GM18519 (cell line): Measurements from ENCODE around the gene RAB22A.
A peak's percentile ranks its signal among the peaks of the same experiment; 100 is the strongest.

Experiments used
- ATAC-seq: cut with Tn5 transposase; IDR thresholded peaks from one replicate; pipeline ENCODE4 v1.9.1; 2021; ENCODE audit warnings: mild to moderate bottlenecking, moderate library complexity; ENCODE audit not compliant: unreplicated experiment, low FRiP score

RAB22A gene

DNA sequence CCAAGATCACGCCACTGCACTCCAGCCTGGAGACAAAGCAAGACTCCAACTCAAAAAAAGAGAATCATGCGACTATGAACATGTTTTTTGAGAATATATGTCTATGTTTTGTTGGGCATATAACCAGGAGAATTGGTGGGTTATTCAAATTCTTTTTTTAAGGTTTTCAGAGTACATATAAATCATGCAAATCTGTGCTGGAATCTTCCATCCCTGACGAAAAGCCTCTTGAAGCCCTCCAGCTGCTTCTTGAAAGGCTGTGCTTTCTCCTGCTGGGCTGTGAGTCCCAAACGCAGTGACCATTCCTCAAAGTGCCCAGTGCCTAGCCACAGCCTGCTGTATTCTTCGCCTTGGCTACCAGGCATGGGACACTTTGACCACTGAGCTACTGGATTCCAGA, 9.2 kb upstream of the RAB22A start:
- no peak for ATAC-seq

DNA sequence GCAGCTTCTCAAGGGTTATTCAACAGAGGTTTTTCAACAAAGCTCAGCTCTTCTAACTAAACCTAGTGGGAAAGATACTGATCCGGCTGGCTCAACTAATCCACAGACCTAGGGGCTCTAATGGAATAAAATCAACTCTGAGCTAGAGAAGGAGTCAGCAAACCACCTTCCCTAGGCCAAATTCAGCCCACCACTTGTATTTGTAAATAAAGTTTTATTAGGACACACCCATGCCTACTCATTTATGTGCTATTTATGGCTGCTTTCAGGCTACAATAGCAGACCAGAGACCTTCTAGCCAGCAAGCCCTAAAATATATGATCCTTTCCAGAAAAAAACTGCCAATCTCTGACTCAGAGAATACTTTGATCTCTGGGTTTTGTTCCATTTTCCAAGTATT, 6.0 kb upstream of the RAB22A start:
- no peak for ATAC-seq

DNA sequence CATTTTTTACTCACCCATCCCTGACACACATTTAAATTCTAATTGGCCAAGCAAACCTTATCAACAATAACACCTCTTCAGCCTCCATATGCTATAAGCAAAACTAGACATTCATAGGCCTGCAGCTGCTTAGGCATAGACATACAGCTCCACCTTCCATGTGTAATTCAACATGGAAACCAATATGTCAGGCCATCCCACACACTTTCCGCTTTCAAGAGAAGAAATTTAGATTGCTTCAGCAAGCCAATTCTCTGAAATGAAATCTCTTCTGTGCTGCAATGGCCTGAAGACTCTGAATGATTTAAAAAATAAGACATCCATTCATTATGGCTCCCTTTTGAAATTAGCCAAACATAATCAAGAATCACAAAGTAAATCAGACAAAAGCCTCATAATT, 4.5 kb upstream of the RAB22A start:
- ATAC-seq = no peak

DNA sequence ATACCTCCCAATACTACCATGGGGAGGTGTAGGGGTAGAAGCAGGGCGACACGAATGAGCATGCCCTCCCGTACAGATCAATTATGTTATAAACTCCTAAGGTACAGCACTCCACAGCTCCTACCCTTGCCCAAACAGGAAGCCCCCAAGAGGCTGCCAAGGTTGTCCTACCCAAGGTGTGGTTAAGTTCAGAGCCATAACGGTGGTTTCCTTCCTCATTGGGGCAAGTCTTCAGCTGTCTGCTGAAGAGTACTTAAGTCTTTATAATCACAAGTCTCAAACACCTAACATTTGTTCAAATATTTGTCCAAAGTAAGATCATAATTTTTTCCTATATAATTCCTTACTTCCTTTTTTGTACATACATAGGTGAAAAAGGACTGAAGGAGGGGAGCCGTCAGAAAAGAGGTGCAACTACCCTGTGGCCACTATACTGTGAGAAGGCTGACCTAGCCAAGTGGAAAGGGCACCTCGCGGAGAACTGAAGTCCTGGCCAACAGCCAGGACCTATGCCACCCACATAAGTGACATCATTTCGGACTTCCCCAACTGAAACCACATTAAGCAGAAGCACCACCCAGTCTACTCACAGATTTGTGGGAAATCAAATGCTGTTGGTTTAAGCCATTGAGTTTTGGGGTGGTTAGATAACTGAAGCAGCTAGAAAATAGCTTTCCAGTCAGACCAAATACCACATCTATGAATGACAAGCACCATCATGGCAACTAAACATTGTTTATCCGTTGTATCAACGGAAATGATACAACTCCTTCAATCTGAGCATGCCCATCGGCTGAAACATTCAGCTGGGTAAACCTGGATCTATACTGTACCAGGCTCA, 2.9 kb upstream of the RAB22A start:
- no peak for ATAC-seq

DNA sequence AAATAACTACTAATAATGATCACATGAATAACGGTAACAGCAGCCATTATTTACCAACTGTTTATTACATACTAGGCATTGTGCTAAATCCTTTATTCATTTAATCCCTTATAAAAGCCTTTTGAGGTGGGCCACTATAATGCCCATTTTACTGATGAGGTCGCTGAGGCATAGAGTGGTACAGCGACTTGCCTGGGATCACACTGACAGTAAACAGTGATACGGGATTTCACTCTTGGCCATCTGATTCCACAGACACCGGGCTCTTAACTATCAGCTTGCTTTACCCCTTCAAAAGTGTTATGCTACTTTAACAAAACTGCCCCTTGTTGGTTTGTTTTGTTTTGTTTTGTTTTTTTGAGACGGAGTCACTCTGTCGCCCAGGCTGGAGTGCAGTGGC, 2.2 kb upstream of the RAB22A start:
- ATAC-seq = no peak

DNA sequence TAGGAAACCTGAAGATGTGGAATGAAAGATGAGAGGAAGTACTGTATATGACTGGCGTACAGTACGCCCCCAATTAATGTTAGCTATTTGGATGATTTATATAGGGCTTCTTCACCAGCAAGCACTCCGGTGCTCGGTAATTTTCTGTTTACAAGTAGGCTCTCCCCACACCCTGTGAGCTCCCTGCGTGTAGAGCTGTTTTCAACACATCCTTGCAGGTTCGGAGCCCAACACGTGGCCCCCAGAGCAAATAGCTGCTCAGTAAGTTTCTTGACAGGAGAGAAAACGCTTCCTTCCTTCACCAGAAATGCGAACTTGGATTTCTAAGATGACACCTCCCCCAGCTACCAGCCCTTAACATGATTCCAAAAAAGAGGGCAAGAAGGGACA, 1.2 kb upstream of the RAB22A start:
- ATAC-seq = no peak

DNA sequence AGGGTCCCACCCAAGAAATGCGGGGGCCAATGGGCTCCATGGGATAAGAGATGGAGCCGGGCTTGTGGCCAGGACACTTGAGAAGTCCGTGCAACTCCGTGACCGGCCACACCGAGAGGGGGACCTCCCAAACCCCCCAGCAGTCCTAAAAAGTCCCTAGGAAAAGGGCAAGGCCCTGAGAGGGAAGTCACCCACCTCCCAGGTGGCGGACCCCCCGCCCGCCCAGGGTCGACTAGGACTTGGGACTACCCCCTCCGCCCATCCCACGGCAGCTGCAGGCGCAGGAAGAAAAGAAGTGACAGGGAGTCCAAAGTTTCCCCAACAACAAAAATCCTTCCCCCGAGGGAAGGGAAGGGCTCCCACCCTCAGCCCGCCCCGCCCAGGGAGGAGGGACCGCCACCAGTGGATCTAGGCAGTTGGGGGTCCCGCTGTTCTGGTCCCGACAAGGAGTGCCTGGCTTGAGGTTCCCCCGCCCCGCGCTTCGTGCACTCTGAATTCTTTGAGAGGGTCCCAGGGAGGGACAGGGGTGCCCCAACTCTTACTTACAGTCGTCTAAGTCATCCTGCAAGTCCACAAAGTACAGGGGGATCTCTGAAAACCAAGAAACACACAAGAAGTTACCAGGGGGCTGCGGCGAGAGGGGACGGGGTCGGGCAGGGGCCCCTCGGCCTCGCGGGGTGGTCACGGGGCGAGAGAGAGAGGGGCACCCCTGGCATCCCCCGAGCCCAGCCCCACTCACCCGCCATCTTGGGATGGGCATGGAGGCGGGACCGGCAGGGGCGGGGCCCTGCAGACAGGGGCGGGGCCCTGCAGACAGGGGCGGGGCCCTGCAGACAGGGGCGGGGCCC, 611 bp upstream of the RAB22A start:
- ATAC-seq = peak; percentile 23

DNA sequence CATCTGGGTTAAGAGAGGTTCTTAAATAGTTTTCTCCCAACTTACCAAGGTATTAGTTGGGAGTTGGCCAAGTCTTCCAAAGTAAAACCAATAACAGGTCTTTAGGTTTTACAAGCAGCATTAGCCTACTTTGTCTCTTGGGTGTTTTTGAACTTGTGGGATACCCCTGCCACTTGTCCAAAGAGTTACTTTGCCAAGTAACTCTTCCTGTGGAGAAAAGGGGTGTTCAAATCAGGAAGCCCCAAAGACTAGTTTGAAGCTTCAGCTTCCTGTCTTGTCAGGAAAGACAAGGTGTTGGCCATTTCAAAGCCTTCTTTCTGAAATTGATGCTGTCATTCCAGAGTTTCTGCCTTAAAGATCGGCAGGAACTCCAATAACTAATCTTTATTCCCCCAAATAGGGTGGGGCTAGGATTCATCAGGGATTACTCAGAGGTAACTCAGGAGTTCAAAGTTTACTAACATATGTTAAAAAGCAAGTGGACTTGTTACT, 822 bp downstream of the RAB22A start:
- ATAC-seq = no peak

DNA sequence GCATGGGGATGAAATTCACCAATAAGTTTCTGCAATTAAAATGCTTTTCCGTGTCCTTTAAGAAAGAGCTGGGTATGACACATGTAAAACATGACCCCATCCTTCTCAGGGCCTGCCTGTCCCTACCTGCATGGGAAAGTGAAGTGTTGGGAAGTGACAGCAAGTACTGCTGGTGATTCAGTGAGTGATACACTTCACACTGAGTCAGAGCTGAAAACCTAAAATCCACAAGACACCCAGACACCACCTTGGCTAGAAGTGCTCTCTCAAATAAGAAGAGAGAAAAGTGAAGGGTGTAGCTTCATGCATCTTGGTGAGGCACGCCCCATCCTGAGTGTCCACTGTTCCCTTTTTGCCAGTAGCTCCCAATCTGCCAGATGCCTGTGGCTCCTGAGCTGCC, 3.3 kb downstream of the RAB22A start:
- ATAC-seq = no peak

DNA sequence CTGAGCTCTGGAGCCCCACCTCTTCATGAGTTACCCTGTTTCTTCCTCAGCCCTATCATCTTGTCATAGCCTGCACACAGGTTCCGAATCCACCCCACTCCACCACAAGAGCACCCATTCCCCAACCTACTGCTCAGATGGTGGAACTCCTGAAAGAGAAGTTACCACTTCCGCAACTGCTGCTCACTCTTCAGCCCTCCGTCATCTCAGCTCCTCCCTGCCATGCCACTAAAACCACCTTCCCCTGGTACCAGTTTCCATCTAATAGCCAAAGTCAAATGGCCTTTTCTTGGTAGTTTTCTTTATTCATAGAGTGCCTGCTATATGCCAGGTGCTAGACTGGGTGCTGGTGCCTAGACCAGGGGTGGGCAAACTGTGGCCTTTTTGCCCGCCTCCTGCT, 3.9 kb downstream of the RAB22A start:
- no peak for ATAC-seq

DNA sequence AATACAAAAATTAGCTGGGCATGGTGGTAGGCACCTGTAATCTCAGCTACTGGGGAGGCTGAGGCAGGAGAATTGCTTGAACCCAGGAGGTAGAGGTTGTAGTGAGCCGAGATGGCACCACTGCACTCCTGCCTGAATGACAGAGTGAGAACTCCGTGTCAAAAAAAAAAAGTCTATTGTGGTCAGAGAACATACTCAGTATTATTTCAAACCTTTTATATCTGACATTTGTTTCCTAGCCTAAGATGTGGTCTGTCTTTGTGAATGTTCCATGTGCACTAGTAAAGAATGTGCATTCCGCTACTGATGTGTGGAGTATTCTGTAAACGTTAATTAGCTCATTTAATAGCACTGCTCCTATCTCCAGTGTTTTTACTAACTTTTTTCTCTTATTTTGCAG, 11.7 kb downstream of the RAB22A start:
- ATAC-seq = no peak

DNA sequence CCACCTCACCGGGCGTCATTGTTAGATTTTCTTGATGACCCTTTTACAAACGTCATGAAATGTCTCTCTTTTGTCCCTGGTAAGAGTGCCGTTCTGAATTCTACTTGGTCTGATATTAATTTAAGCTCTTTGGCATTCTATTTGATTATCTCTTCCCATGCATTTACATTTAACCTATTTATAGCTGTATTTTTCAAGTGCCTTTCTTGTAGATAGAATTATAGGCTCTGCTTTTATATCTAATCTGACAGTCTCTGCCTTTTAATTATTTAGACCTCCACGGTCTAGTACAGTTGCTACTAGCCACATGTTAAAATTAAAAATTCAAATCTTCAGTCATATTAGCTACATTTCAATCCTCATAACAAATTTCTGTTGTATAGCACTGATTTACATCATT, 12.6 kb downstream of the RAB22A start:
- ATAC-seq = no peak

DNA sequence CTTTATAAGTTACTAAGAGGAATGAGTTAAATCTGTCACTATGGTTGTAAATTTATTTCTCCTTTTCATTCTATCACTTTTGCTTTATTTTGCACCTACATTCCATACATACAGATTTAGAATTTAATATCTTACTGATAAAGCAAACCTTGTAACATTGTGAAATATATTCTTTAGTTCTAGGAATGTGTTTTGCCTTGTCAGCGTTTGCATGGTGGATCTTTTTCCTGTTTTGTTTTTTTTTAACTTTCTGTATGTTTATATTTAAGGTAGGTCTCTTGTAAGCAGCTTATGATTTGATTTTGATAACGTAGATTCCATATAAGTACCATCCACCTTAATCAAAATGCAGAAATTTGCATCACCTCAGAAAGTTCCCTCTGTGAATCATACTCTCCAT, 16.4 kb downstream of the RAB22A start:
- no peak for ATAC-seq

DNA sequence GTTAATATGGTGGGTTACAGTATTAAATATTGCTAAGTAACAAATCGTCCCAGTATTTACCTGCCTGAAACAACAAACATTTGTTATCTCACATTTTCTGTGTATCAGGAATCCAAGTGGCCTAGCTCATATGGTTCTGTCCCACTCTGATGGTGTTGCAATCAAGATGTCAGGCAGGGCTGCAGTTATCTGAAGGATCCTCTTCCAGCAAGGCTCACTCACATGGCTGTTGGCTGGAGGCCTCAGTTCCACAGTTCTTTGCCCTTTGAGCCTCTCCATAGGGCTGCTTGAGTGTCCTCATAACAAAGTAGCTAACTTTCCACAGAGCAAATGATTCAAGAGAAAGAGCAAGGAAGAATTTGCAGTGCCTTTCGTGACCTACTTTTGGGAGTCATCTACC, 17.7 kb downstream of the RAB22A start:
- ATAC-seq = no peak

DNA sequence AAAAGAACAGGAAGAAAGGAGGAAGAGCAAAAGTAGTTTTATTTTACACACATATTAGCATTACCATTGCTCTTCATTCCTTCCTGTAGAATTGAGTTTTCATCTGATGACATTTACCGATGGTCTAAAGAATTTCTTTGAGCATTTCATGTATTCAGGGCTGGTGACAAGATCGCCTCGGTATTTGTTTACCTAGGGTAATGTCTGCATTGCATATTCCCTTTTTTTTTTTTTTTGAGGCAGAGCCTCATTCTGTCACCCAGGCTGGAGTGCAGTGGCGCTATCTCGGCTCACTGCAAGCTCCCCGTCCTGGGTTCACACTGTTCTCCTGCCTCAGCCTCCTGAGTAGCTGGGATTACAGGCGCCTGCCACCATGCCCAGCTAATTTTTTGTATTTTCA, 19.3 kb downstream of the RAB22A start:
- ATAC-seq = no peak

DNA sequence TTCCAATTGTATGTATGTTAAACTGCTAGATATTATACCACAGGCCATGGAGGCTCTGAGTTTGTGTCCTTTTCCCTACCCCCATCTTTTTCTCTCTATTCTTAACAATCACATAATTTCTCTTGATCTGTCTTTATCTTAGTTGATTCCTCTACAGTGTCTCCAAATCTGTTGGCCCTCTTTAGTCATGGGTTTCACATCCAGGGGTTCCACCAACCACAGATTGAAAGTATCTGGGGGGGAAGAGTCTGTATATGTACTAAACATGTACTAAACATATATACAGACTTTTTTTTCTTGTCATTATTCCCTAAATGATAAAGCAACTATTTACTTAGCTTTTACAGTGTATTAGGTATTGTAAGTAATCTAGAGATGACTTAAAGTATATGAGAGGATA, 20.2 kb downstream of the RAB22A start:
- no peak for ATAC-seq

DNA sequence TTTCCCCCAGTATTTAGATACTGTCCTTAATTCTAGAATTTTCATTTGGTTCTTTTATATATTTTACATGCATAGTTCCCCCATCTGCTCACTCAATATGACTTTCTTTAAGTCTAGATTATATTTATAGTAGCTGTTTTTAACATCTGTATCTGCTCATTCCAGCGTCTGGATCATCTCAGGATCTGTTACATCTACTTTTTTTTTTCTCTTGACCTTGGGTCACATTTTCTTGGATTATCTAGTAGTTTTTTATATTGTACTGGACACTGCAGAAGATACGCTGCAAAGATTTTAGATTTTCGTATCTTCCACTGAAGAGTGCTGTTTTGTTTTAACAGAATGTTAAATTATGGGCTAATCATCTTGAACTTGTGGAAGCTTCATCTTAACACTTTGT, 20.7 kb downstream of the RAB22A start:
- ATAC-seq = no peak

DNA sequence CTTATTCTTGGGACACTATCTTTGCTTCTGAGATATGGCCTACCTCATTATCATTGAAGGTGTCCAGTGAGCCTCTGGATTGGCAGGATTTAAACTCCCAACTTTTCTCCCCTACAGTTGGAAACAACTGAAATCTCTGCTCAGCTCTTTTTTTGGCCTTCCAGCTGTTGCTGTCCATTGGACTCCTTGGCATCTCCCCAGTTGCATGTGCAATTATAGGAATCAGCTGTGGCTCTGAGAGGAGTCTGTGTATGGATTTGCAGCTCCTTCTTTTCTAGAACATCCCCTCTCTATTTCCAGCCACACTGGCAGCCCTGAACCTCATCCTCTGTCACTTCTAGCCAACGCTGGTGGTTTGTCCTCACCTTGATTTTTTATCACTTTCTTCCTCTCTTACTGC, 21.2 kb downstream of the RAB22A start:
- ATAC-seq = no peak

DNA sequence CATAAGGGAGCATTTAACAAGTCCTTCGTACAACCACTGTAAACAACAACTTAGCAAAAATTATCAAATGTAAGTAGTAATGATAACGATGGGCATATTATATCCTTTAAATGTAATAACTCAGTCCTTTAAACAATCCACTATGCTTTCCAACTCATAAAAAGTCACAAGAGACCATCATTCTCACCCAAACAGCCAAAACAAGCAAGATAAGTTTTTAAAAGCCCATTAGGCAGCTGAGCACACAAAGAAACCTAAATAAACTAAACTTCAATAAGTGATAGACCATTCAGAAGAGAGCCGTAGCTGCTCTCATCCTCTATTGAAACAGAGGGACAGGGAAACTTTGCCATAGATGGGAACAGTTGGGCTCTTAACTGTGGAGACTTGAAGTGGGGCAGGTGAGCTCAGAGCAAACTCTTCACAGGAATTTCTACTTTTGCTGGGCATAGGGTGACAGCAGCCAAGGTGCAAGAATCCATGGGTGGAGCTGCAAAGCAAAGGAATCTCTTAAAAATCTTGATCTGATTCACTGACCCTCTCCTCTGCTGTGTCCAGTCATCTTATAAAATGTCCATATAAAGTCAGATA, 22.5 kb downstream of the RAB22A start:
- ATAC-seq = no peak

DNA sequence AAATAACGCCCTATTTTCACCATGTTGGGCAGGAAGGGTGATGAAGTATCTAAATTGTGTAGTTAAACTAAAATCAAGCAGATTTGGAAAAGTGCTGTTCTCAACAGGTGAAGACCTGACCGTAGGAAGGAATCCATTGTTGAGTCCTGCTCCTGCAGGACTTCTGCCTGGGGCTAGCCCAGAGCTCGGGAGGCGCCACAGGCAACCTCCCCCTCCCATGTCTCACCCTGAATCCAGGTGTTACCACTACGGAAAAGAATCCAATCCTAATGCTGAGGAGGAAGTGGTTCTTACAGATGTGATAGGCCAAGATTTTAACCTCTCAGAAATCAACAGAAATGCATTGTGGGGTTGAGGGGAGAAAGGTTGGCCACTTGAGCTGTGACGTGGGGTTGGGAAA, 30.2 kb downstream of the RAB22A start:
- no peak for ATAC-seq

DNA sequence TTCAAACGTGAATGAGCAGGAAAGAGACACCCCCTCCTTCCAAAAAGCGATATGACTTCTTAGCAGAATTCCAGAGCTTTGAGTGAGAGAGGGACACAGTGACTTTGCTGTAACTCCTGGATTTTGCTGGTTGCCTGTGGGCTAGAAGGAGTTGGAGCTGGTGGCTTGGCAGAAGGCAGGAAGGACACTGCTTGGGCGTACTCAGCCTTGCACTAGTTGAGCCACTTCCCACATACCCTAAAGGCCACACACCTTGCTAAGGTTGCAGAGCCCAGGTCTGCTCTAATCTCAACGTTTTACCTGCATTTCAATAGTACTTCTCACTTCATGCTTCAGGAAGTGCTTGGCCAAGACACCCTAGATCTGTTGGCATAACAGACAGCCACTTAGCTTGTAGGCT, 30.6 kb downstream of the RAB22A start:
- no peak for ATAC-seq
